H1 (cell line): Measurements from ENCODE around the gene SYNGR3. TPM values are rescaled to one million over a fixed set of nuclear protein-coding genes. Genes with fewer than 3 reads are reported as not detected.

Source experiments
- CTCF ChIA-PET: fragments of 300-600 bp; sonication (Branson Sonifier 250); formaldehyde crosslinking; loops from one replicate; lab custom pipeline; 2021; ENCODE audit not compliant: partially characterized antibody; lab: Charles Lee
- POLR2A ChIA-PET: fragments of 300-600 bp; sonication (Branson Sonifier 250); formaldehyde crosslinking; loops from one replicate; lab custom pipeline; 2021; ENCODE audit warnings: inconsistent platforms; ENCODE audit not compliant: partially characterized antibody; lab: Charles Lee
- DNase-seq, 2 experiments: peaks; one replicate each; pipeline versions ENCODE4 v3.0.0 to v3.0.0-alpha.2; 2010 to 2022; ENCODE audit warnings: low spot score in 2 of 2, low read depth in 1 of 2, mixed read lengths in 1 of 2
- FAIRE-seq: peaks from 2 replicates; lab custom pipeline; 2011; peaks lifted over from hg19 to GRCh38; lab: Jason Lieb, UNC
- H2AFZ ChIP-seq: 2 replicates; pipeline ENCODE4 v1.8.1; 2012; ENCODE audit warnings: low read length, inconsistent platforms
- H2AK5ac ChIP-seq: 2 replicates; pipeline ENCODE4 v1.6.1; 2013; ENCODE audit warnings: low read depth, low read length
- H2BK120ac ChIP-seq: replicated peaks from 2 replicates; pipeline ENCODE3; 2013; ENCODE audit warnings: low read depth, low read length, inconsistent platforms
- H2BK12ac ChIP-seq: 2 replicates; pipeline ENCODE4 v1.6.1; 2013; ENCODE audit warnings: low read depth, low read length
- H2BK15ac ChIP-seq: 2 replicates; pipeline ENCODE4 v1.6.1; 2013; ENCODE audit warnings: low read length
- H2BK20ac ChIP-seq: 2 replicates; pipeline ENCODE4 v1.6.1; 2013; ENCODE audit warnings: low read length
- H2BK5ac ChIP-seq: 2 replicates; pipeline ENCODE4 v1.6.1; 2013; ENCODE audit warnings: low read depth, low read length
- H3K14ac ChIP-seq: 2 replicates; pipeline ENCODE4 v1.6.1; 2013; ENCODE audit warnings: inconsistent platforms; ENCODE audit not compliant: insufficient read length
- H3K18ac ChIP-seq: 2 replicates; pipeline ENCODE4 v1.6.1; 2013; ENCODE audit warnings: low read length; ENCODE audit errors: extremely low read depth
- H3K23ac ChIP-seq: 2 replicates; pipeline ENCODE4 v1.6.1; 2013; ENCODE audit warnings: inconsistent platforms; ENCODE audit not compliant: insufficient read length
- H3K23me2 ChIP-seq: 2 replicates; pipeline ENCODE4 v1.6.1; 2013; ENCODE audit warnings: low read depth, low read length
- H3K27ac ChIP-seq: 2 replicates; pipeline ENCODE4 v1.6.1; 2011; ENCODE audit warnings: low read depth, low read length, inconsistent platforms
- H3K27me3 ChIP-seq, 4 experiments: replicated peaks in 1 of 4; 1 replicate in 1 of 4; 2 replicates in 3 of 4; pipeline versions ENCODE4 v1.6.1 to v1.8.1; 2011 to 2013; ENCODE audit warnings: low read length in 3 of 4, mild to moderate bottlenecking in 3 of 4, inconsistent platforms in 2 of 4, mixed read lengths in 2 of 4, moderate library complexity in 1 of 4; ENCODE audit not compliant: control insufficient read depth in 3 of 4, insufficient read depth in 3 of 4; ENCODE audit errors: extremely low read depth in 1 of 4
- H3K36me3 ChIP-seq, 4 experiments: 2 replicates each; pipeline versions ENCODE4 v1.6.1 to v1.8.1; 2011 to 2013; ENCODE audit warnings: mild to moderate bottlenecking in 4 of 4, low read length in 3 of 4, moderate library complexity in 2 of 4, control low read depth in 1 of 4, inconsistent platforms in 1 of 4; ENCODE audit not compliant: insufficient read depth in 4 of 4, control insufficient read depth in 2 of 4
- H3K4ac ChIP-seq: replicated peaks from 2 replicates; pipeline ENCODE3; 2013; ENCODE audit warnings: low read length, low read depth, mixed read lengths, inconsistent platforms; ENCODE audit not compliant: insufficient read length
- H3K4me1 ChIP-seq, 4 experiments: replicated peaks in 1 of 4; 1 replicate in 1 of 4; 2 replicates in 3 of 4; pipeline versions ENCODE4 v1.6.1 to v1.8.1; 2011 to 2013; ENCODE audit warnings: low read length in 3 of 4, inconsistent platforms in 2 of 4, mixed read lengths in 1 of 4; ENCODE audit not compliant: insufficient read depth in 4 of 4, control insufficient read depth in 3 of 4
- H3K4me2 ChIP-seq, 2 experiments: 2 replicates each; pipeline versions ENCODE4 v1.6.1 to v1.8.1; 2011 to 2013; ENCODE audit warnings: low read depth in 2 of 2, low read length in 2 of 2, control low read depth in 1 of 2, inconsistent platforms in 1 of 2, mild to moderate bottlenecking in 1 of 2; ENCODE audit not compliant: insufficient read depth in 1 of 2
- H3K4me3 ChIP-seq, 4 experiments: fragments of 200-600, 300-600 bp in 1 of 4; sonication (generic), shearing (Covaris generic), sonication (Bioruptor Twin) in 1 of 4; 2 replicates each; pipeline versions ENCODE4 v1.5.1 to v1.8.1; 2011 to 2016; ENCODE audit warnings: low read length in 4 of 4, low read depth in 3 of 4, control low read depth in 2 of 4, inconsistent platforms in 2 of 4, mild to moderate bottlenecking in 2 of 4, mixed read lengths in 1 of 4, moderate library complexity in 1 of 4; ENCODE audit not compliant: insufficient read depth in 2 of 4; ENCODE audit errors: extremely low read depth in 1 of 4
- H3K56ac ChIP-seq: replicated peaks from 2 replicates; pipeline ENCODE3; 2013; ENCODE audit warnings: low read depth, mild to moderate bottlenecking, mixed read lengths, low read length, inconsistent platforms; ENCODE audit not compliant: insufficient read length
- H3K79me1 ChIP-seq: 2 replicates; pipeline ENCODE4 v1.6.1; 2013; ENCODE audit warnings: low read depth, low read length, control low read depth
- H3K79me2 ChIP-seq, 2 experiments: 2 replicates each; pipeline versions ENCODE4 v1.6.1 to v1.8.1; 2012 to 2013; ENCODE audit warnings: low read length in 2 of 2, mild to moderate bottlenecking in 2 of 2, inconsistent platforms in 1 of 2; ENCODE audit not compliant: insufficient read depth in 2 of 2, control insufficient read depth in 1 of 2
- H3K9ac ChIP-seq, 4 experiments: replicated peaks in 1 of 4; 1 replicate in 1 of 4; 2 replicates in 3 of 4; pipeline versions ENCODE4 v1.6.1 to v1.8.1; 2011 to 2013; ENCODE audit warnings: low read depth in 3 of 4, low read length in 3 of 4, control low read depth in 2 of 4, mild to moderate bottlenecking in 2 of 4, moderate library complexity in 2 of 4, inconsistent platforms in 1 of 4; ENCODE audit errors: extremely low read depth in 1 of 4
- H3K9me3 ChIP-seq, 2 experiments: 2 replicates each; pipeline versions ENCODE4 v1.6.1 to v1.8.1; 2012 to 2013; ENCODE audit warnings: mild to moderate bottlenecking in 2 of 2, moderate library complexity in 2 of 2, control low read depth in 1 of 2, inconsistent platforms in 1 of 2, low read depth in 1 of 2, low read length in 1 of 2, mixed read lengths in 1 of 2; ENCODE audit not compliant: insufficient read depth in 2 of 2
- H4K20me1 ChIP-seq, 2 experiments: replicated peaks in 1 of 2; 2 replicates each; pipeline versions ENCODE3 to v1.8.1; 2011 to 2013; ENCODE audit warnings: inconsistent platforms in 2 of 2, low read length in 2 of 2, mild to moderate bottlenecking in 1 of 2; ENCODE audit not compliant: insufficient read depth in 2 of 2, control insufficient read depth in 1 of 2
- H4K5ac ChIP-seq: 2 replicates; pipeline ENCODE4 v1.6.1; 2013; ENCODE audit warnings: low read length, low read depth, mixed read lengths, inconsistent platforms; ENCODE audit not compliant: insufficient read length
- H4K8ac ChIP-seq: 2 replicates; pipeline ENCODE4 v1.8.0; 2013; ENCODE audit warnings: mild to moderate bottlenecking, moderate library complexity, low read length, inconsistent platforms; ENCODE audit not compliant: insufficient read depth; ENCODE audit errors: extremely low read depth
- H4K91ac ChIP-seq: replicated peaks from 2 replicates; pipeline ENCODE3; 2013; ENCODE audit warnings: low read length, mixed read lengths, inconsistent platforms; ENCODE audit not compliant: insufficient read length
- ATF2 ChIP-seq: IDR thresholded peaks from 2 replicates; pipeline ENCODE4 v1.6.1; 2012; ENCODE audit warnings: low read length, inconsistent platforms
- BACH1 ChIP-seq: IDR thresholded peaks from 2 replicates; pipeline ENCODE4 v1.6.1; 2012; ENCODE audit warnings: low read length, improper control_type of control experiment
- CTBP2 ChIP-seq: IDR thresholded peaks from 2 replicates; pipeline ENCODE4 v1.7.0; 2011; ENCODE audit warnings: borderline replicate concordance, mild to moderate bottlenecking, moderate library complexity, mixed read lengths, low read length; ENCODE audit not compliant: insufficient read depth, insufficient read length
- EGR1 ChIP-seq: IDR thresholded peaks from 2 replicates; pipeline ENCODE4 v1.6.1; 2011; ENCODE audit warnings: low read depth, low read length, borderline replicate concordance
- EP300 ChIP-seq, 2 experiments: IDR thresholded peaks; 1 replicate in 1 of 2; 2 replicates in 1 of 2; pipeline ENCODE4 v1.6.1; 2011 to 2012; ENCODE audit warnings: low read depth in 2 of 2, low read length in 2 of 2, mild to moderate bottlenecking in 2 of 2, borderline replicate concordance in 1 of 2, inconsistent platforms in 1 of 2, moderate library complexity in 1 of 2
- HDAC6 ChIP-seq: IDR thresholded peaks from one replicate; pipeline ENCODE4 v1.7.1; 2012; ENCODE audit warnings: low read depth, mild to moderate bottlenecking, inconsistent platforms, low read length, moderate library complexity
- SAP30 ChIP-seq: fragments of 300-600 bp; sonication (generic); IDR thresholded peaks from 2 replicates; pipeline ENCODE4 v1.7.1; 2012; ENCODE audit warnings: low read length, moderate library complexity, mild to moderate bottlenecking, inconsistent platforms; ENCODE audit not compliant: insufficient read depth, insufficient replicate concordance
- TAF7 ChIP-seq: optimal IDR thresholded peaks from 2 replicates; pipeline ENCODE3; 2011; ENCODE audit warnings: low read depth, mild to moderate bottlenecking, inconsistent platforms, low read length, moderate library complexity, borderline replicate concordance
- TBP ChIP-seq: IDR thresholded peaks from 2 replicates; pipeline ENCODE4 v1.6.1; 2011; ENCODE audit warnings: low read depth, low read length, improper control_type of control experiment
- TEAD4 ChIP-seq: IDR thresholded peaks from 2 replicates; pipeline ENCODE4 v1.6.1; 2012; ENCODE audit warnings: low read depth, low read length, inconsistent platforms, mixed read lengths
- ZNF274 ChIP-seq: IDR thresholded peaks from 2 replicates; pipeline ENCODE4 v1.7.0; 2012; ENCODE audit warnings: low read length, borderline replicate concordance; ENCODE audit errors: extremely low read depth
- WGBS, 2 experiments: shearing (Covaris generic) in 1 of 2; methylation state at CpG; one replicate each; pipeline versions ENCODE4 v1.1.6 to v1.1.7; 2013 to 2015; ENCODE audit warnings: low lambda C conversion rate in 2 of 2, mixed read lengths in 2 of 2, inconsistent platforms in 1 of 2, low coverage in 1 of 2, missing lambda C conversion rate in 1 of 2; ENCODE audit not compliant: insufficient replicate concordance in 2 of 2, insufficient coverage in 1 of 2, insufficient read length in 1 of 2; ENCODE audit errors: extremely low coverage in 1 of 2, missing lambda C conversion rate in 1 of 2; 5-methylcytosine and 5-hydroxymethylcytosine counted together
- polyA plus RNA-seq, 7 experiments: library from polyadenylated mRNA; depleted of rRNA in 3 of 7; stranded (reverse) in 5 of 7; unstranded in 2 of 7; fragments of >200 nt in 5 of 7; fragments of 200-250 nt in 2 of 7; gene quantifications; 1 replicate in 5 of 7; 2 replicates in 1 of 7; 4 replicates in 1 of 7; pipeline versions ENCODE4 v1.2.1 to v1.2.3, GENCODE V29; 2011 to 2013; ENCODE audit warnings: missing spikeins in 2 of 7, mixed read lengths in 2 of 7
- total RNA-seq: library from RNA; stranded (reverse); fragmentation: NEBNext Ultra II Directional; extraction: Animal tissue kit (Norgen Biotek cat#: 25700); gene quantifications from 2 replicates; pipeline ENCODE4 v1.2.1, GENCODE V29; 2021

The SYNGR3 gene
- total and polyA plus RNA-seq, 2 of the 8 experiments (the other 6 are each of a cell fraction or from before 2014, with no cell fraction given) = 36.2 to 49.9 TPM

- H3K27me3 ChIP-seq = no peaks in the 10 kb centered on the region
- POLR2A ChIA-PET = interaction anchor here (0.9 to 3.1 kb wide), 5 partner anchors 10 to 117 kb away, joined by 3 to 14 read pairs (median 5); partner anchors contain the start of genes NTHL1, TRAF7 and TSC2
- FAIRE-seq = no peak
- no peak overlapping the region for H3K4me3 ChIP-seq
- H3K27ac ChIP-seq = no peak overlapping the region
- no peak for DNase-seq
- no peak overlapping the region for H2BK5ac ChIP-seq
- no peaks in the 10 kb centered on the region for H3K23me2 ChIP-seq
- TF ChIP-seq EGR1 (no peak), TAF7 (no peak), HDAC6 (no peak), EP300 (IDR thresholded peaks at IDR 0.05; ENCODE audit: borderline replicate concordance in 1 of 2, low read depth in 2 of 2, low read length in 2 of 2) (no peak), TEAD4 (no peak), ZNF274 (no peak), TBP (no peak), BACH1 (no peak), SAP30 (no peak), CTBP2 (no peak), ATF2 (no peak)
- H2AK5ac ChIP-seq = no peak overlapping the region
- H2BK15ac ChIP-seq = no peak overlapping the region
- no peak overlapping the region for H4K5ac ChIP-seq
- no peak overlapping the region for H2BK12ac ChIP-seq
- H4K91ac ChIP-seq = no peak overlapping the region
- H4K20me1 ChIP-seq = peaks cover 0 to 2% of the 10 kb centered on the region in 2 experiments
- H3K23ac ChIP-seq = no peak overlapping the region
- H3K9me3 ChIP-seq = no peaks in the 10 kb centered on the region
- no peak overlapping the region for H3K4me2 ChIP-seq
- no peak overlapping the region for H4K8ac ChIP-seq
- peaks cover 0 to 4% (median 0%) of the 10 kb centered on the region in 4 experiments; a peak in 4 of 7 replicates for H3K4me1 ChIP-seq
- H3K36me3 ChIP-seq = no peaks in the 10 kb centered on the region
- CTCF ChIA-PET = interaction anchor here (0.8 to 3.0 kb wide), 4 partner anchors 10 to 25 kb away, joined by 3 to 14 read pairs (median 3); partner anchors contain the start of genes NTHL1 and TSC2
- H2BK120ac ChIP-seq = no peak overlapping the region
- no peaks in the 10 kb centered on the region for H3K79me2 ChIP-seq
- H2BK20ac ChIP-seq = no peak overlapping the region
- H3K4ac ChIP-seq = no peak overlapping the region
- H3K56ac ChIP-seq = no peak overlapping the region
- H2AFZ ChIP-seq = no peak overlapping the region
- no peak overlapping the region for H3K9ac ChIP-seq
- H3K14ac ChIP-seq = no peak overlapping the region
- 94% methylated on average over 13 of the region's 15 CpGs; no CpG with 5 or more reads in 1 of the 2 experiments for WGBS, 2 experiments
- no peaks in the 10 kb centered on the region for H3K79me1 ChIP-seq
- H3K18ac ChIP-seq = no peak overlapping the region
These were observed 47.3 kb downstream of the SYNGR3 start for GRCh38 chr16:2037115-2037514.
